ENCODE results near the gene IDUA. TPM values are rescaled to one million over a fixed set of nuclear protein-coding genes. Genes with fewer than 3 reads are reported as not detected.

Gene IDUA
- total and polyA plus RNA-seq, 4 experiments from 2014 or later: 5.0 to 64.1 (median 38.7) TPM

- H3K4me1 Mint-ChIP-seq: peaks cover 0 to 4% (median 2%) of the 10 kb centered on the region in 4 donors
- POLR2A ChIA-PET (ENCODE audit: partially characterized antibody): interaction anchor here (1.0 kb wide), 1 partner anchor 16 kb away, joined by 3 read pairs; the partner anchor contains the start of genes GAK and TMEM175
These were observed 38.5 kb upstream of the IDUA start for GRCh38 chr4:948101-948935.

GRCh38 chr4:948936-949300 is 37.9 kb upstream of the IDUA start:
- no peaks in the 10 kb centered on the region for H3K36me3 ChIP-seq (ENCODE audit: insufficient read depth, low read length)

More at GRCh38 chr4:948101-948935, 38.5 kb upstream of the IDUA start:
- Histone ChIP-seq H3K9me3 (ENCODE audit: control insufficient read depth in 1 of 2, low read length in 2 of 2) (no peaks in the 10 kb centered on the region), H3K4me1 (ENCODE audit: insufficient read depth, low read length) (no peaks in the 10 kb centered on the region), H3K27me3 (ENCODE audit: insufficient read depth, low read length) (no peaks in the 10 kb centered on the region), H3K27ac (ENCODE audit: low read depth, low read length) (no peak overlapping the region), H3K4me3 (ENCODE audit: low read length in 2 of 2) (no peak overlapping the region), H3K36me3 (ENCODE audit: insufficient read depth, low read length) (no peaks in the 10 kb centered on the region)
- intact Hi-C loops (cut with micrococcal nuclease): no loop called here
- DNase-seq: no peak
- Mint-ChIP-seq H3K27ac (no peak overlapping the region), H3K27me3 (no peaks in the 10 kb centered on the region), H3K4me3 (no peak overlapping the region), H3K36me3 (peaks cover 0 to 6% of the 10 kb centered on the region in 2 donors), H3K9me3 (no peaks in the 10 kb centered on the region)
- CTCF ChIA-PET (ENCODE audit: partially characterized antibody): no interaction called here

GRCh38 chr4:949656-950055 is 37.2 kb upstream of the IDUA start:
- no peak overlapping the region for H3K27ac ChIP-seq (ENCODE audit: low read depth, low read length)
- Mint-ChIP-seq H3K4me3 (no peak overlapping the region), H3K4me1 (peaks cover 0 to 4% (median 2%) of the 10 kb centered on the region in 4 donors), H3K27ac (no peak overlapping the region), H3K9me3 (no peaks in the 10 kb centered on the region), H3K36me3 (peaks cover 1 to 10% of the 10 kb centered on the region in 2 donors), H3K27me3 (no peaks in the 10 kb centered on the region)
- no peaks in the 10 kb centered on the region for H3K27me3 ChIP-seq (ENCODE audit: insufficient read depth, low read length)
- POLR2A ChIA-PET (ENCODE audit: partially characterized antibody): no interaction called here
- DNase-seq: no peak
- H3K9me3 ChIP-seq (ENCODE audit: control insufficient read depth in 1 of 2, low read length in 2 of 2): no peaks in the 10 kb centered on the region
- CTCF ChIA-PET (ENCODE audit: partially characterized antibody): no interaction called here
- no peaks in the 10 kb centered on the region for H3K36me3 ChIP-seq (ENCODE audit: insufficient read depth, low read length)
- no peak overlapping the region for H3K4me3 ChIP-seq (ENCODE audit: low read length in 2 of 2)
- intact Hi-C loops (cut with micrococcal nuclease): no loop called here
- H3K4me1 ChIP-seq (ENCODE audit: insufficient read depth, low read length): no peaks in the 10 kb centered on the region

More at GRCh38 chr4:948936-949300, 37.9 kb upstream of the IDUA start:
- Histone ChIP-seq H3K27ac (ENCODE audit: low read depth, low read length) (no peak overlapping the region), H3K4me3 (ENCODE audit: low read length in 2 of 2) (no peak overlapping the region), H3K27me3 (ENCODE audit: insufficient read depth, low read length) (no peaks in the 10 kb centered on the region), H3K9me3 (ENCODE audit: control insufficient read depth in 1 of 2, low read length in 2 of 2) (no peaks in the 10 kb centered on the region), H3K4me1 (ENCODE audit: insufficient read depth, low read length) (no peaks in the 10 kb centered on the region)
- H3K27ac Mint-ChIP-seq: peak overlapping the region in 1 of 7 donors; percentile 14
- no peak overlapping the region for H3K4me3 Mint-ChIP-seq
- H3K36me3 Mint-ChIP-seq: peaks cover 0 to 6% of the 10 kb centered on the region in 2 donors
- ChIA-PET CTCF (ENCODE audit: partially characterized antibody) (no interaction called here), POLR2A (ENCODE audit: partially characterized antibody) (no interaction called here)
- H3K27me3 Mint-ChIP-seq: no peaks in the 10 kb centered on the region
- DNase-seq: no peak
- no peaks in the 10 kb centered on the region for H3K9me3 Mint-ChIP-seq
- intact Hi-C loops (cut with micrococcal nuclease): no loop called here
- peaks cover 0 to 4% (median 2%) of the 10 kb centered on the region in 4 donors for H3K4me1 Mint-ChIP-seq

GRCh38 chr4:950136-951020 is 36.5 kb upstream of the IDUA start:
- Mint-ChIP-seq H3K27ac (no peak overlapping the region), H3K4me1 (peaks cover 0 to 4% (median 1%) of the 10 kb centered on the region in 4 donors), H3K4me3 (no peak overlapping the region), H3K9me3 (no peaks in the 10 kb centered on the region), H3K27me3 (no peaks in the 10 kb centered on the region), H3K36me3 (peaks cover 4 to 13% of the 10 kb centered on the region in 2 donors)
- no peaks in the 10 kb centered on the region for H3K4me1 ChIP-seq (ENCODE audit: insufficient read depth, low read length)
- H3K27me3 ChIP-seq (ENCODE audit: insufficient read depth, low read length): no peaks in the 10 kb centered on the region
- POLR2A ChIA-PET (ENCODE audit: partially characterized antibody): no interaction called here
- no peak overlapping the region for H3K4me3 ChIP-seq (ENCODE audit: low read length in 2 of 2)
- intact Hi-C loops (cut with micrococcal nuclease): no loop called here
- CTCF ChIA-PET (ENCODE audit: partially characterized antibody): no interaction called here
- DNase-seq: no peak
- H3K27ac ChIP-seq (ENCODE audit: low read depth, low read length): no peak overlapping the region
- no peaks in the 10 kb centered on the region for H3K9me3 ChIP-seq (ENCODE audit: control insufficient read depth in 1 of 2, low read length in 2 of 2)
- H3K36me3 ChIP-seq (ENCODE audit: insufficient read depth, low read length): no peaks in the 10 kb centered on the region

GRCh38 chr4:951186-951585 is 35.7 kb upstream of the IDUA start:
- POLR2A ChIA-PET (ENCODE audit: partially characterized antibody): no interaction called here
- H3K36me3 ChIP-seq (ENCODE audit: insufficient read depth, low read length): no peaks in the 10 kb centered on the region

GRCh38 chr4:951594-952468 is 35.0 kb upstream of the IDUA start:
- Histone ChIP-seq H3K4me3 (ENCODE audit: low read length in 2 of 2) (no peak overlapping the region), H3K27ac (ENCODE audit: low read depth, low read length) (no peak overlapping the region), H3K4me1 (ENCODE audit: insufficient read depth, low read length) (no peaks in the 10 kb centered on the region), H3K27me3 (ENCODE audit: insufficient read depth, low read length) (no peaks in the 10 kb centered on the region), H3K36me3 (ENCODE audit: insufficient read depth, low read length) (no peaks in the 10 kb centered on the region), H3K9me3 (ENCODE audit: control insufficient read depth in 1 of 2, low read length in 2 of 2) (no peaks in the 10 kb centered on the region)
- Mint-ChIP-seq H3K36me3 (peaks cover 7 to 16% of the 10 kb centered on the region in 2 donors), H3K4me1 (peaks cover 0 to 2% (median 0%) of the 10 kb centered on the region in 4 donors), H3K27me3 (no peaks in the 10 kb centered on the region), H3K27ac (no peak overlapping the region), H3K4me3 (no peak overlapping the region), H3K9me3 (no peaks in the 10 kb centered on the region)
- ChIA-PET CTCF (ENCODE audit: partially characterized antibody) (no interaction called here), POLR2A (ENCODE audit: partially characterized antibody) (no interaction called here)
- intact Hi-C loops (cut with micrococcal nuclease): no loop called here
- no peak for DNase-seq

More at GRCh38 chr4:951186-951585, 35.7 kb upstream of the IDUA start:
- Mint-ChIP-seq H3K4me1 (no peaks in the 10 kb centered on the region), H3K4me3 (no peak overlapping the region), H3K27ac (no peak overlapping the region), H3K9me3 (no peaks in the 10 kb centered on the region), H3K27me3 (no peaks in the 10 kb centered on the region), H3K36me3 (peaks cover 4 to 13% of the 10 kb centered on the region in 2 donors)
- Histone ChIP-seq H3K27ac (ENCODE audit: low read depth, low read length) (no peak overlapping the region), H3K4me1 (ENCODE audit: insufficient read depth, low read length) (no peaks in the 10 kb centered on the region), H3K4me3 (ENCODE audit: low read length in 2 of 2) (no peak overlapping the region), H3K27me3 (ENCODE audit: insufficient read depth, low read length) (no peaks in the 10 kb centered on the region), H3K9me3 (ENCODE audit: control insufficient read depth in 1 of 2, low read length in 2 of 2) (no peaks in the 10 kb centered on the region)
- intact Hi-C loops (cut with micrococcal nuclease): no loop called here
- CTCF ChIA-PET (ENCODE audit: partially characterized antibody): no interaction called here
- DNase-seq: no peak
